K562 (cell line): Measurements from ENCODE around the gene KRT8. TPM values are rescaled to one million over a fixed set of nuclear protein-coding genes. Genes with fewer than 3 reads are reported as not detected.

ENCODE experiments used
- ATF7 ChIP-seq: fragments of 450-650 bp; IDR thresholded peaks from 2 replicates; pipeline ENCODE4 v1.7.1; 2014; ENCODE audit warnings: mild to moderate bottlenecking, moderate library complexity
- BCOR ChIP-seq: fragments of 450-650 bp; IDR thresholded peaks from 2 replicates; pipeline ENCODE4 v1.6.1; 2016
- CHD4 ChIP-seq: fragments of 200-600 bp; sonication (generic); IDR thresholded peaks from 3 replicates; pipeline ENCODE4 v1.6.1; 2012; ENCODE audit warnings: low read depth, mild to moderate bottlenecking, mixed read lengths, low read length, inconsistent platforms; ENCODE audit not compliant: insufficient read depth, insufficient replicate concordance, poor library complexity, severe bottlenecking
- FOSL1 ChIP-seq: fragments of 200-800 bp; sonication (Bioruptor generic); conservative IDR thresholded peaks from 2 replicates; pipeline ENCODE4 v1.6.1; 2016; ENCODE audit warnings: missing genetic modification characterization, missing compliant biosample characterization
- GABPA ChIP-seq: fragments of 200-800 bp; sonication (Bioruptor generic); conservative IDR thresholded peaks from 2 replicates; pipeline ENCODE4 v1.6.1; 2016; ENCODE audit warnings: low read depth, missing genetic modification characterization, missing compliant biosample characterization
- GABPB1 ChIP-seq: sonication (generic); formaldehyde crosslinking; IDR thresholded peaks from 2 replicates; pipeline ENCODE4 v1.8.0; 2022; ENCODE audit warnings: mild to moderate bottlenecking, missing genetic modification reagents
- HDAC1 ChIP-seq, 2 experiments: fragments of 450-650 bp; IDR thresholded peaks; 2 replicates each; pipeline ENCODE4 v1.6.1; 2016 to 2017; ENCODE audit warnings: inconsistent platforms in 1 of 2, mild to moderate bottlenecking in 1 of 2, moderate library complexity in 1 of 2
- HNRNPUL1 ChIP-seq: fragments of 200-400 bp; formaldehyde crosslinking; IDR thresholded peaks from 2 replicates; pipeline ENCODE4 v1.6.1; 2017; ENCODE audit warnings: low read length
- JUN ChIP-seq, 2 experiments: sonication (generic) in 1 of 2; formaldehyde crosslinking in 1 of 2; IDR thresholded peaks; 2 replicates each; pipeline versions ENCODE4 v1.6.1 to v1.8.0; 2012 to 2022; ENCODE audit warnings: borderline replicate concordance in 2 of 2, mild to moderate bottlenecking in 2 of 2, improper control_type of control experiment in 1 of 2, low read depth in 1 of 2, low read length in 1 of 2, missing genetic modification reagents in 1 of 2
- JUND ChIP-seq, 2 experiments: IDR thresholded peaks; 2 replicates in 1 of 2; 3 replicates in 1 of 2; pipeline ENCODE4 v1.6.1; 2011; ENCODE audit warnings: borderline replicate concordance in 2 of 2, low read depth in 2 of 2, low read length in 2 of 2, improper control_type of control experiment in 1 of 2, missing biosample characterization in 1 of 2, missing genetic modification characterization in 1 of 2, missing genetic modification reagents in 1 of 2
- KLF10 ChIP-seq: fragments of 250-450 bp; sonication (Bioruptor Pico); IDR thresholded peaks from 2 replicates; pipeline ENCODE4 v1.6.1; 2021; ENCODE audit warnings: matching md5 sums
- MYNN ChIP-seq, 2 experiments: sonication (generic); formaldehyde crosslinking in 1 of 2; IDR thresholded peaks; 2 replicates each; pipeline versions ENCODE4 v1.5.0 to v1.6.1; 2016 to 2020; ENCODE audit warnings: antibody characterized with exemption in 1 of 2, missing genetic modification reagents in 1 of 2
- NFE2 ChIP-seq: IDR thresholded peaks from 2 replicates; pipeline ENCODE4 v1.6.1; 2014; ENCODE audit warnings: antibody characterized with exemption, low read depth
- NFIC ChIP-seq: fragments of 450-650 bp; IDR thresholded peaks from 2 replicates; pipeline ENCODE4 v1.6.1; 2017; ENCODE audit warnings: mild to moderate bottlenecking, inconsistent platforms
- PTBP1 ChIP-seq: fragments of 200-400 bp; formaldehyde crosslinking; IDR thresholded peaks from 2 replicates; pipeline ENCODE4 v1.6.1; 2017; ENCODE audit warnings: low read depth, low read length
- RBM34 ChIP-seq: fragments of 200-400 bp; formaldehyde crosslinking; IDR thresholded peaks from 2 replicates; pipeline ENCODE4 v1.6.1; 2018; ENCODE audit warnings: low read length, borderline replicate concordance; ENCODE audit not compliant: insufficient read depth
- SMARCC2 ChIP-seq: fragments of 450-650 bp; IDR thresholded peaks from 2 replicates; pipeline ENCODE4 v1.6.1; 2017; ENCODE audit warnings: antibody characterized with exemption, moderate library complexity, mild to moderate bottlenecking, low read depth
- SMARCE1 ChIP-seq: fragments of 450-650 bp; IDR thresholded peaks from 2 replicates; pipeline ENCODE4 v1.7.1; 2016; ENCODE audit warnings: mild to moderate bottlenecking
- SMC3 ChIP-seq: conservative IDR thresholded peaks from 2 replicates; pipeline ENCODE4 v1.6.1; 2011; ENCODE audit warnings: low read depth, low read length, improper control_type of control experiment; ENCODE audit not compliant: insufficient read depth
- SOX6 ChIP-seq: fragments of 450-650 bp; IDR thresholded peaks from 2 replicates; pipeline ENCODE4 v1.6.1; 2014; ENCODE audit warnings: mild to moderate bottlenecking
- TBL1XR1 ChIP-seq, 2 experiments: IDR thresholded peaks; 2 replicates each; pipeline ENCODE4 v1.6.1; 2012; ENCODE audit warnings: improper control_type of control experiment in 2 of 2, low read length in 2 of 2, mild to moderate bottlenecking in 1 of 2
- TEAD1 ChIP-seq, 2 experiments: fragments of 450-650 bp in 1 of 2; sonication (generic) in 1 of 2; formaldehyde crosslinking; IDR thresholded peaks; 2 replicates each; pipeline versions ENCODE4 v1.4.0 to v1.8.0; 2020 to 2022; ENCODE audit warnings: mild to moderate bottlenecking in 2 of 2, missing genetic modification reagents in 1 of 2
- ZFP1 ChIP-seq: fragments of 450-650 bp; formaldehyde crosslinking; IDR thresholded peaks from 2 replicates; pipeline ENCODE4 v1.4.0; 2020; ENCODE audit warnings: mild to moderate bottlenecking, mixed read lengths
- ZNF695 ChIP-seq: fragments of 450-650 bp; formaldehyde crosslinking; IDR thresholded peaks from 2 replicates; pipeline ENCODE4 v1.4.0; 2020; ENCODE audit warnings: mild to moderate bottlenecking, moderate library complexity
- ZNF764 ChIP-seq: fragments of 250-450 bp; sonication (Bioruptor Pico); IDR thresholded peaks from 2 replicates; pipeline ENCODE4 v1.4.0; 2020; ENCODE audit warnings: low read depth, mild to moderate bottlenecking, moderate library complexity
- polyA plus RNA-seq, 8 experiments: library from polyadenylated mRNA; depleted of rRNA in 4 of 8; stranded (reverse) in 5 of 8; unstranded in 3 of 8; fragments of >200 nt; fragmentation: Nextera tagmentation in 2 of 8; fragmentation: Illumina TruSeq in 1 of 8; extraction: Ambion mirVana in 2 of 8; extraction: Trizol in 1 of 8; gene quantifications; 2 replicates each; pipeline versions ENCODE4 v1.2.1 to v1.2.3, GENCODE V29; 2011 to 2014; ENCODE audit warnings: inconsistent platforms in 1 of 8, missing spikeins in 1 of 8
- total RNA-seq, 7 experiments: library from RNA; depleted of rRNA in 6 of 7; stranded (reverse); fragments of >200 nt in 6 of 7; fragmentation: Illumina TruSeq in 2 of 7; extraction: Trizol in 2 of 7; gene quantifications; 2 replicates each; pipeline versions ENCODE4 v1.2.1 to v1.2.3, GENCODE V29; 2011 to 2021; ENCODE audit warnings: low replicate concordance in 1 of 7
- TF ChIP-seq, protein P1 (sequence below), 2 experiments: IDR thresholded peaks; 2 replicates each; pipeline ENCODE4 v1.6.1; 2012; ENCODE audit warnings: improper control_type of control experiment in 2 of 2, low read depth in 2 of 2, low read length in 2 of 2, borderline replicate concordance in 1 of 2

The KRT8 gene
- total and polyA plus RNA-seq, 9 of the 15 experiments (the other 6 are each of a cell fraction or from before 2014, with no cell fraction given), result 41.5 to 661 (median 260) TPM

GRCh38 chr12:52924764-52925716 is 20.2 kb upstream of the KRT8 start (continued):
- TF ChIP-seq ZFP1 (CRISPR knock-in tag), result no peak
- peak in 1 of 2 experiments; percentile 88; a peak in 2 of 4 replicates for TF ChIP-seq TBL1XR1 (IDR thresholded peaks at IDR 0.05; ENCODE audit: low read length in 2 of 2)
- TF ChIP-seq SMC3, result no peak
- TF ChIP-seq, protein P1, sequence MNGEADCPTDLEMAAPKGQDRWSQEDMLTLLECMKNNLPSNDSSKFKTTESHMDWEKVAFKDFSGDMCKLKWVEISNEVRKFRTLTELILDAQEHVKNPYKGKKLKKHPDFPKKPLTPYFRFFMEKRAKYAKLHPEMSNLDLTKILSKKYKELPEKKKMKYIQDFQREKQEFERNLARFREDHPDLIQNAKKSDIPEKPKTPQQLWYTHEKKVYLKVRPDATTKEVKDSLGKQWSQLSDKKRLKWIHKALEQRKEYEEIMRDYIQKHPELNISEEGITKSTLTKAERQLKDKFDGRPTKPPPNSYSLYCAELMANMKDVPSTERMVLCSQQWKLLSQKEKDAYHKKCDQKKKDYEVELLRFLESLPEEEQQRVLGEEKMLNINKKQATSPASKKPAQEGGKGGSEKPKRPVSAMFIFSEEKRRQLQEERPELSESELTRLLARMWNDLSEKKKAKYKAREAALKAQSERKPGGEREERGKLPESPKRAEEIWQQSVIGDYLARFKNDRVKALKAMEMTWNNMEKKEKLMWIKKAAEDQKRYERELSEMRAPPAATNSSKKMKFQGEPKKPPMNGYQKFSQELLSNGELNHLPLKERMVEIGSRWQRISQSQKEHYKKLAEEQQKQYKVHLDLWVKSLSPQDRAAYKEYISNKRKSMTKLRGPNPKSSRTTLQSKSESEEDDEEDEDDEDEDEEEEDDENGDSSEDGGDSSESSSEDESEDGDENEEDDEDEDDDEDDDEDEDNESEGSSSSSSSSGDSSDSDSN (IDR thresholded peaks at IDR 0.05; ENCODE audit: borderline replicate concordance in 1 of 2, low read depth in 2 of 2, low read length in 2 of 2), result no peak
- no peak for TF ChIP-seq HNRNPUL1
- TF ChIP-seq JUN (IDR thresholded peaks at IDR 0.05; ENCODE audit: borderline replicate concordance, low read depth, low read length), result peak; percentile 85
- TF ChIP-seq JUN (CRISPR knock-in tag; IDR thresholded peaks at IDR 0.05; ENCODE audit: borderline replicate concordance), result no peak
- TF ChIP-seq NFE2, result peak; percentile 45
- peak; percentile 92 for TF ChIP-seq JUND (IDR thresholded peaks at IDR 0.05; ENCODE audit: borderline replicate concordance, low read depth, low read length)
- peak; percentile 88; the same call in 2 of the 3 replicates for TF ChIP-seq JUND (tag; IDR thresholded peaks at IDR 0.05; ENCODE audit: borderline replicate concordance, low read depth, low read length)
- peak; percentile 73; the same call in 1 of the 2 replicates for TF ChIP-seq SOX6
- peak; percentile 88 for TF ChIP-seq SMARCC2
- TF ChIP-seq ATF7, result peak; percentile 57
- TF ChIP-seq ZNF695 (CRISPR knock-in tag), result no peak
- TF ChIP-seq FOSL1 (tag), result peak; percentile 99
- peak; percentile 78 for TF ChIP-seq BCOR
- TF ChIP-seq SMARCE1, result peak; percentile 96
- 0 out of 2 replicates have a peak, but pooled peaks have one; percentile 16 for TF ChIP-seq GABPA
- no peak for TF ChIP-seq ZNF764 (CRISPR knock-in tag)
- 0 out of 2 replicates have a peak, but pooled peaks have one; percentile 39 for TF ChIP-seq MYNN (IDR thresholded peaks at IDR 0.05)
- no peak for TF ChIP-seq MYNN (CRISPR knock-in tag; IDR thresholded peaks at IDR 0.05)
- peak in 1 of 2 experiments; percentile 81; a peak in 2 of 4 replicates for TF ChIP-seq HDAC1 (IDR thresholded peaks at IDR 0.05)
- 0 out of 2 replicates have a peak, but pooled peaks have one; percentile 20 for TF ChIP-seq PTBP1
- peak in 1 of 2 experiments; percentile 53; a peak in 1 of 4 replicates for TF ChIP-seq TEAD1 (CRISPR knock-in tag; IDR thresholded peaks at IDR 0.05)
- TF ChIP-seq GABPB1, result 0 out of 2 replicates have a peak, but pooled peaks have one; percentile 39
- TF ChIP-seq CHD4, result peak; percentile 43
- no peak for TF ChIP-seq RBM34
- no peak for TF ChIP-seq KLF10
- peak; percentile 66 for TF ChIP-seq NFIC
